A673 (cell line): ENCODE results near the gene CCDC6. TPM values are rescaled to one million over a fixed set of nuclear protein-coding genes. Genes with fewer than 3 reads are reported as not detected.

ENCODE experiments used
- BruUV-seq: library from RNA; stranded (reverse); fragments of 400-500 nt; replicated peaks from 2 replicates; lab custom pipeline; 2021; lab: Mats Ljungman, UMichigan
- CTCF ChIA-PET: fragments of 300-600 bp; sonication (Branson Sonifier 250); formaldehyde crosslinking; loops from one replicate; lab custom pipeline; 2022; ENCODE audit warnings: antibody characterized with exemption; lab: Charles Lee
- POLR2A ChIA-PET: fragments of 300-600 bp; sonication (Branson Sonifier 250); formaldehyde crosslinking; loops from one replicate; lab custom pipeline; 2022; ENCODE audit warnings: antibody characterized with exemption; ENCODE audit not compliant: low non-redundant PET; lab: Charles Lee
- DNase-seq: peaks from one replicate; pipeline ENCODE4 v3.0.0-alpha.2; 2015; ENCODE audit warnings: low spot score
- H3K27ac ChIP-seq: fragments of 200-600 bp; sonication (generic); 2 replicates; pipeline ENCODE4 v1.5.1; 2016; ENCODE audit warnings: mixed run types, low read depth, mild to moderate bottlenecking, mixed read lengths, antibody characterized with exemption, low read length; ENCODE audit not compliant: poor library complexity, severe bottlenecking
- H3K27me3 ChIP-seq: fragments of 200-600 bp; sonication (generic); replicated peaks from 2 replicates; pipeline ENCODE4 v1.6.1; 2017; ENCODE audit warnings: mixed run types, low read depth, mild to moderate bottlenecking, mixed read lengths, antibody characterized with exemption, low read length; ENCODE audit not compliant: insufficient read depth, poor library complexity
- H3K36me3 ChIP-seq: fragments of 200-600 bp; sonication (generic); 2 replicates; pipeline ENCODE4 v1.6.1; 2016; ENCODE audit warnings: mixed run types, mild to moderate bottlenecking, mixed read lengths, antibody characterized with exemption, low read length; ENCODE audit not compliant: insufficient read depth, poor library complexity, severe bottlenecking
- H3K4me1 ChIP-seq: fragments of 200-600 bp; sonication (generic); 2 replicates; pipeline ENCODE4 v1.6.1; 2017; ENCODE audit warnings: mixed run types, mild to moderate bottlenecking, mixed read lengths, antibody characterized with exemption, low read length; ENCODE audit not compliant: insufficient read depth, poor library complexity, severe bottlenecking
- H3K4me3 ChIP-seq: fragments of 200-600 bp; sonication (generic); 2 replicates; pipeline ENCODE4 v1.5.1; 2016; ENCODE audit warnings: low read depth, mixed run types, mild to moderate bottlenecking, mixed read lengths, low read length; ENCODE audit not compliant: poor library complexity, severe bottlenecking
- H3K9me3 ChIP-seq: fragments of 200-600 bp; sonication (generic); 2 replicates; pipeline ENCODE4 v1.6.1; 2016; ENCODE audit warnings: mixed run types, low read depth, mild to moderate bottlenecking, mixed read lengths, antibody characterized with exemption, low read length; ENCODE audit not compliant: poor library complexity, severe bottlenecking
- CTCF ChIP-seq: fragments of 300-800, 200-600 bp; sonication (generic); conservative IDR thresholded peaks from 2 replicates; pipeline ENCODE4 v1.5.1; 2017; ENCODE audit warnings: low read depth, mild to moderate bottlenecking, antibody characterized with exemption, low read length, moderate library complexity, mixed read lengths
- EZH2 ChIP-seq: fragments of 200-600 bp; sonication (generic); IDR thresholded peaks from 2 replicates; pipeline ENCODE4 v1.6.1; 2017; ENCODE audit warnings: borderline replicate concordance, low read depth, mild to moderate bottlenecking, mixed read lengths, antibody characterized with exemption, low read length; ENCODE audit not compliant: poor library complexity, severe bottlenecking
- intact Hi-C: fragments of 100-400 bp; cut with micrococcal nuclease; formaldehyde crosslinking; loops from one replicate; pipeline ENCODE4 v1.10.0; 2022; ENCODE audit not compliant: unreplicated experiment
- total RNA-seq: library from RNA; stranded (reverse); gene quantifications from 2 replicates; pipeline ENCODE4 v1.2.3, GENCODE V29; 2021

The CCDC6 gene
- total RNA-seq, 1 experiment from 2014 or later: 28.1 TPM

- intact Hi-C loops: no loop called here
- DNase-seq: no peak
- H3K4me1 ChIP-seq: no peaks in the 10 kb centered on the region
- H3K4me3 ChIP-seq: no peak overlapping the region
- H3K36me3 ChIP-seq: no peaks in the 10 kb centered on the region
- ChIA-PET POLR2A (no interaction called here), CTCF (no interaction called here)
- H3K27me3 ChIP-seq: no peaks in the 10 kb centered on the region
- TF ChIP-seq EZH2 (no peak), CTCF (no peak)
- no peak overlapping the region for H3K27ac ChIP-seq
- BruUV-seq: no TSS peak
- H3K9me3 ChIP-seq: no peaks in the 10 kb centered on the region
Measured at GRCh38 chr10:59741583-59741982, 164.8 kb downstream of the CCDC6 start.

GRCh38 chr10:59741048-59741447, 165.3 kb downstream of the CCDC6 start:
- Histone ChIP-seq H3K9me3 (no peaks in the 10 kb centered on the region), H3K36me3 (no peaks in the 10 kb centered on the region), H3K4me1 (no peaks in the 10 kb centered on the region), H3K4me3 (no peak overlapping the region), H3K27ac (no peak overlapping the region), H3K27me3 (no peaks in the 10 kb centered on the region)
- no peak for DNase-seq
- TF ChIP-seq CTCF (no peak), EZH2 (no peak)
- BruUV-seq: no TSS peak
- POLR2A ChIA-PET: no interaction called here
- CTCF ChIA-PET: no interaction called here
- intact Hi-C loops: no loop called here

Other genes with a start within 250 kb of the CCDC6 start
- gene SLC16A9, start 196.7 kb downstream of the CCDC6 start, total RNA-seq: 2.9 and 3.0 TPM in 2 replicates
- gene MRLN, start 153.1 kb downstream of the CCDC6 start, total RNA-seq: 0.72 TPM in 1 of 2 replicates, not detected in the other